Upper lobe of left lung (tissue), 4 donors: Measurements from ENCODE around the gene SEMA4D.

Experiments
- EP300 ChIP-seq, 4 donors: sonication (generic); formaldehyde crosslinking; IDR thresholded peaks; one replicate each; pipeline ENCODE4 v1.5.1; 2017; ENCODE audit warnings: antibody characterized with exemption in 4 of 4, control low read depth in 2 of 4
- TF ChIP-seq, protein P1 (sequence below), 6 experiments: fragments of 450-650 bp in 4 of 6; fragments of 200-600 bp in 2 of 6; sonication (generic) in 2 of 6; IDR thresholded peaks; one replicate each; pipeline ENCODE4 v1.5.1; 2016 to 2019; ENCODE audit warnings: antibody characterized with exemption in 6 of 6

DNA sequence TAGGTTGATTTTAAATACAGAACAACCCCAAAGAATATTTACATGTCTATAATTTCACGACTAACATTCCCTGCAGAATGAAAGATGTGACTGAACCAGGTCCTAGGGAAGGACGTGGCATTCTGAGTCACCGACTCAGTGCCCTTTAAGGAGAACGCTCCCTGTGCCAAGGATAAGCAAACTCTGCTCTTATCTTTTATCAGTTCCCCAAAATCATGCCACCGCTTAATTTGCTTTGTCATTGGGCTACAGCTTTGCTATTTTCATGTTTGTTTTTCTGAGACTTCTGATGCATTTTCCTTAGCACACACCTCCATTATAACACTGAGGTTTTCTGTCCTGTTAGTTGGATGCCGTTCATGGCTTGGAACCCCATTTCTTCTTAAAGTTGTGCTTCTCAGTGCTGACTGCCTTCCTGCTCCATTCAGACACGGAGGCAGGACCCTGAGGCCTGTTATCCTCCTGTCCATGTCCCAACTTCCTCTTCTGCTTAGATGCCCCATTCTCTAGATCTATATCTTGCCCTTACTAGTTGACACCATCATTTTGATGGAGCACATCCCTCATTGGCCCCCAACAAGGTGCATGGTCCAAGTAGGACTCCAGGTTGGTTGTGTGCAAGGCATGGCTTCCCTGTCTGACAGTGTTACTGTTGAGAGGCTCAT, 11.2 kb upstream of the SEMA4D start:
- TF ChIP-seq, protein P1, sequence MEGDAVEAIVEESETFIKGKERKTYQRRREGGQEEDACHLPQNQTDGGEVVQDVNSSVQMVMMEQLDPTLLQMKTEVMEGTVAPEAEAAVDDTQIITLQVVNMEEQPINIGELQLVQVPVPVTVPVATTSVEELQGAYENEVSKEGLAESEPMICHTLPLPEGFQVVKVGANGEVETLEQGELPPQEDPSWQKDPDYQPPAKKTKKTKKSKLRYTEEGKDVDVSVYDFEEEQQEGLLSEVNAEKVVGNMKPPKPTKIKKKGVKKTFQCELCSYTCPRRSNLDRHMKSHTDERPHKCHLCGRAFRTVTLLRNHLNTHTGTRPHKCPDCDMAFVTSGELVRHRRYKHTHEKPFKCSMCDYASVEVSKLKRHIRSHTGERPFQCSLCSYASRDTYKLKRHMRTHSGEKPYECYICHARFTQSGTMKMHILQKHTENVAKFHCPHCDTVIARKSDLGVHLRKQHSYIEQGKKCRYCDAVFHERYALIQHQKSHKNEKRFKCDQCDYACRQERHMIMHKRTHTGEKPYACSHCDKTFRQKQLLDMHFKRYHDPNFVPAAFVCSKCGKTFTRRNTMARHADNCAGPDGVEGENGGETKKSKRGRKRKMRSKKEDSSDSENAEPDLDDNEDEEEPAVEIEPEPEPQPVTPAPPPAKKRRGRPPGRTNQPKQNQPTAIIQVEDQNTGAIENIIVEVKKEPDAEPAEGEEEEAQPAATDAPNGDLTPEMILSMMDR (IDR thresholded peaks at IDR 0.05) = no peak
- TF ChIP-seq EP300 (IDR thresholded peaks at IDR 0.05) = no peak
